ENCODE results near the gene GSG1. TPM values are rescaled to one million over a fixed set of nuclear protein-coding genes. Genes with fewer than 3 reads are reported as not detected.
A peak's percentile ranks its signal among the peaks of the same experiment; 100 is the strongest.

Gene GSG1
- total and polyA plus RNA-seq, 2 experiments from 2014 or later: 0.86 to 2.0 TPM

- no peaks in the 10 kb centered on the region for H3K36me3 ChIP-seq (ENCODE audit: low read depth)
- 92 to 94% methylated on average over 3 of the region's 3 CpGs for WGBS, 2 experiments (ENCODE audit: low coverage in 1 of 2, low lambda C conversion rate in 2 of 2, missing lambda C conversion rate in 2 of 2)
- no peaks in the 10 kb centered on the region for H3K27me3 ChIP-seq (replicated peaks; ENCODE audit: insufficient read depth)
- in situ Hi-C loops (cut with MboI): no loop called here
- H4K20me1 ChIP-seq (ENCODE audit: insufficient read depth): no peaks in the 10 kb centered on the region
- no peaks in the 10 kb centered on the region for H3K79me2 ChIP-seq (ENCODE audit: insufficient read depth)
- H3K9ac ChIP-seq: no peak overlapping the region
- peaks cover 33% of the 10 kb centered on the region for H3K4me1 ChIP-seq (ENCODE audit: insufficient read depth)
- H3K4me2 ChIP-seq (ENCODE audit: unreplicated experiment): no peak overlapping the region
- TF ChIP-seq EZH2phosphoT487 (IDR thresholded peaks at IDR 0.05; ENCODE audit: insufficient read depth, low read depth) (no peak), EZH2 (IDR thresholded peaks at IDR 0.05; ENCODE audit: insufficient read depth, poor library complexity, severe bottlenecking) (no peak)
- DNase-seq: no peak
- no peaks in the 10 kb centered on the region for H3K9me3 ChIP-seq (ENCODE audit: low read depth)
- H2AFZ ChIP-seq: no peak overlapping the region
- H3K27ac ChIP-seq: no peak overlapping the region
- H3F3A ChIP-seq (ENCODE audit: insufficient read depth): peaks cover 35% of the 10 kb centered on the region
- H3K4me3 ChIP-seq: no peak overlapping the region
- H3K9me2 ChIP-seq (ENCODE audit: insufficient read depth): no peaks in the 10 kb centered on the region
These were observed 16.9 kb upstream of the GSG1 start for GRCh38 chr12:13120413-13120812.

GRCh38 chr12:13119826-13120225 is 16.4 kb upstream of the GSG1 start:
- Histone ChIP-seq H3K9ac (no peak overlapping the region), H3K9me2 (ENCODE audit: insufficient read depth) (no peaks in the 10 kb centered on the region), H3K4me3 (no peak overlapping the region), H3K4me2 (ENCODE audit: unreplicated experiment) (no peak overlapping the region), H3F3A (ENCODE audit: insufficient read depth) (peaks cover 31% of the 10 kb centered on the region), H3K27me3 (replicated peaks; ENCODE audit: insufficient read depth) (no peaks in the 10 kb centered on the region), H3K36me3 (ENCODE audit: low read depth) (no peaks in the 10 kb centered on the region), H3K9me3 (ENCODE audit: low read depth) (no peaks in the 10 kb centered on the region), H3K4me1 (ENCODE audit: insufficient read depth) (peaks cover 27% of the 10 kb centered on the region), H2AFZ (no peak overlapping the region), H3K79me2 (ENCODE audit: insufficient read depth) (no peaks in the 10 kb centered on the region), H4K20me1 (ENCODE audit: insufficient read depth) (no peaks in the 10 kb centered on the region), H3K27ac (no peak overlapping the region)
- DNase-seq: no peak
- WGBS, 2 experiments (ENCODE audit: low coverage in 1 of 2, low lambda C conversion rate in 2 of 2, missing lambda C conversion rate in 2 of 2): 100% methylated on average over 2 of the region's 2 CpGs
- TF ChIP-seq EZH2 (IDR thresholded peaks at IDR 0.05; ENCODE audit: insufficient read depth, poor library complexity, severe bottlenecking) (no peak), EZH2phosphoT487 (IDR thresholded peaks at IDR 0.05; ENCODE audit: insufficient read depth, low read depth) (no peak)
- in situ Hi-C loops (cut with MboI): no loop called here

- H3K4me3 ChIP-seq: no peak overlapping the region
- no peak for TF ChIP-seq EZH2 (IDR thresholded peaks at IDR 0.05; ENCODE audit: insufficient read depth, poor library complexity, severe bottlenecking)
- TF ChIP-seq EZH2phosphoT487 (IDR thresholded peaks at IDR 0.05; ENCODE audit: insufficient read depth, low read depth): no peak
- H3K36me3 ChIP-seq (ENCODE audit: low read depth): no peaks in the 10 kb centered on the region
- no peaks in the 10 kb centered on the region for H3K27me3 ChIP-seq (replicated peaks; ENCODE audit: insufficient read depth)
- no peaks in the 10 kb centered on the region for H3K9me2 ChIP-seq (ENCODE audit: insufficient read depth)
- H3K27ac ChIP-seq: no peak overlapping the region
- WGBS, 2 experiments (ENCODE audit: low coverage in 1 of 2, low lambda C conversion rate in 2 of 2, missing lambda C conversion rate in 2 of 2): 74% methylated on average over 6 of the region's 6 CpGs
- no peak overlapping the region for H3K9ac ChIP-seq
- H2AFZ ChIP-seq: no peak overlapping the region
- H4K20me1 ChIP-seq (ENCODE audit: insufficient read depth): no peaks in the 10 kb centered on the region
- H3K4me1 ChIP-seq (ENCODE audit: insufficient read depth): peaks cover 30% of the 10 kb centered on the region
- no peak overlapping the region for H3K4me2 ChIP-seq (ENCODE audit: unreplicated experiment)
- no peaks in the 10 kb centered on the region for H3K9me3 ChIP-seq (ENCODE audit: low read depth)
- peak; percentile 40 for DNase-seq
- in situ Hi-C loops (cut with MboI): no loop called here
- no peaks in the 10 kb centered on the region for H3K79me2 ChIP-seq (ENCODE audit: insufficient read depth)
- peaks cover 31% of the 10 kb centered on the region for H3F3A ChIP-seq (ENCODE audit: insufficient read depth)
These were observed 13.6 kb upstream of the GSG1 start for GRCh38 chr12:13117029-13117428.

- peaks cover 30% of the 10 kb centered on the region for H3K4me1 ChIP-seq (ENCODE audit: insufficient read depth)
- H3F3A ChIP-seq (ENCODE audit: insufficient read depth): peaks cover 31% of the 10 kb centered on the region
- no peaks in the 10 kb centered on the region for H3K27me3 ChIP-seq (replicated peaks; ENCODE audit: insufficient read depth)
- in situ Hi-C loops (cut with MboI): no loop called here
- WGBS, 2 experiments (ENCODE audit: low coverage in 1 of 2, low lambda C conversion rate in 2 of 2, missing lambda C conversion rate in 2 of 2): 85 to 90% methylated on average over 7 of the region's 7 CpGs
- no peak overlapping the region for H3K9ac ChIP-seq
- H4K20me1 ChIP-seq (ENCODE audit: insufficient read depth): no peaks in the 10 kb centered on the region
- no peak for DNase-seq
- no peaks in the 10 kb centered on the region for H3K9me2 ChIP-seq (ENCODE audit: insufficient read depth)
- H3K9me3 ChIP-seq (ENCODE audit: low read depth): no peaks in the 10 kb centered on the region
- H3K4me3 ChIP-seq: no peak overlapping the region
- no peak overlapping the region for H2AFZ ChIP-seq
- H3K27ac ChIP-seq: no peak overlapping the region
- TF ChIP-seq EZH2phosphoT487 (IDR thresholded peaks at IDR 0.05; ENCODE audit: insufficient read depth, low read depth): no peak
- no peak for TF ChIP-seq EZH2 (IDR thresholded peaks at IDR 0.05; ENCODE audit: insufficient read depth, poor library complexity, severe bottlenecking)
- H3K79me2 ChIP-seq (ENCODE audit: insufficient read depth): no peaks in the 10 kb centered on the region
- no peak overlapping the region for H3K4me2 ChIP-seq (ENCODE audit: unreplicated experiment)
- H3K36me3 ChIP-seq (ENCODE audit: low read depth): no peaks in the 10 kb centered on the region
These were observed 12.8 kb upstream of the GSG1 start for GRCh38 chr12:13116259-13116658.

All from GM23248 (cell line).